TTC549 (cell line): ENCODE data around the gene FOXN3.
"Not testable (repeated sequence)": the region's sequence is repeated elsewhere in the genome, so short reads cannot be mapped to it uniquely, and the experiment has no call there.

ENCODE experiments used
- FAIRE-seq: peaks from 2 replicates; lab custom pipeline; 2012; peaks lifted over from hg19 to GRCh38; lab: Jason Lieb, UNC

FOXN3 gene

DNA sequence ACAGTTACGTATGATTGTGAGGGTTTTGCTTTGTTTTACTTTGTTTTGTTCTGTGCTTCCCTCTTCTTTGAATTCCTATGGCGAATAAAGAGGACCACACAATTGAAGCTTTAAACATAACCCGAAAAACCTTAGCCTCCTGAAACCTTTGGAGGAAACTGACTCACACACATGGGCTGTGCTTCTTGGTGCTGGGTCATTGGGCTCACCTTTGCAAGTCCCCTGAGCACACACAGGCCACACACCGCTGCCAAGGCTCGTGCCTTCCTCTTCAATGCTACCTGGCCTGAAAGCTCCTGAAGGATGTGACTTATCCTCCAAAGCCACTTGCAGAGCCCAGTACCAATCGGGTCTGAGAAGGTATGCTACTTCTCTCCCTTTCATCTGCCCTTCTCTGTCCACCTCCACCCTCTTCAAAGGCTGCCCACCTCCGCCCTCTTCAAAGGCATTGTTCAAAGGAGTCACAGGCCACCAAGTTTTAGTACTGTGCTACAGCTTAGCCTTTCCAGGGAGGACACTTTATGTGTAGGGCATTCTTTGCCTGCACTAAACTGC is 114.6 kb downstream of the FOXN3 start:
- FAIRE-seq: no peak

GRCh38 chr14:89299587-89299986 is 117.4 kb downstream of the FOXN3 start:
- FAIRE-seq: no peak

- FAIRE-seq: no peak
Measured at GRCh38 chr14:89298056-89298834, 118.8 kb downstream of the FOXN3 start.

DNA sequence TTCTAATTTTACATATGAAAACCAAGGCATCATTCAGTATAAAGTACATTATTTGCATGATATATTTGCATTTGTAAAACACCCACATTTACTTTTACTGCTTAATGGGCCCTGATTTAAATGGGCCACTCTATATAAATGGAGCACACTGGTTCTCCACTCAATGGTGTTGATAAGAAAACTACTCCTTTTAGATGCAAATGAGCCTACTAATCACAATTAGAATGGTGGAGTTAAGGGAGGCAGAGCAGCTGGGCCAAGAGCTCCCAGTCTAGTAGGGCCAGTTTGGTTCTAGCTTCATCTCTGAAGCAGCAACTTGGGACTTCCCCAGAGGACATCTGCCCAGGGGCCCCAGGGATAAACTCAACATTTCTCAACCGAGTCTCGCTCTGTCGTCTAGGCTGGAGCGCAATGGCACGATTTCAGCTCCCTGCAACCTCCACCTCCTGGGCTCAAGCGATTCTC is 120.7 kb downstream of the FOXN3 start:
- no peak for FAIRE-seq

DNA sequence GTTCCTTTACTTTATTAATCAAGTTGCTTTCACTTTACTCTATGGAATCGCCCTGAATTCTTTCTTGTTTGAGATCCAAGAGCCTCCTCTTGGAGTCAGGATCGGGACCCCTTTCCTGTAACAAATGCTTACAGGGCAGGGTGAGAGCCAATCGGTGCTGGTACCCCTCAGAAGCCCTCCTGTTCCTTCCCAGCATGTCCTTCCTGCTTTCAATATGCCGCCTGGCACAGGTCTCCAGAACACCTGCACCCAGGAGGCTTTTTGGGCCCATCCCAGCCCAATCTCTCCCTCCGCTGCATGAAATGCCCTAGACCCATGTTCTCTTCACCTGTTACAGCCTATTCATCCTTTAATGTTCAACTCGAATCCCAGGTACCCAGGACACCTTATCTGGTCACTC is 122.2 kb downstream of the FOXN3 start:
- FAIRE-seq: no peak

DNA sequence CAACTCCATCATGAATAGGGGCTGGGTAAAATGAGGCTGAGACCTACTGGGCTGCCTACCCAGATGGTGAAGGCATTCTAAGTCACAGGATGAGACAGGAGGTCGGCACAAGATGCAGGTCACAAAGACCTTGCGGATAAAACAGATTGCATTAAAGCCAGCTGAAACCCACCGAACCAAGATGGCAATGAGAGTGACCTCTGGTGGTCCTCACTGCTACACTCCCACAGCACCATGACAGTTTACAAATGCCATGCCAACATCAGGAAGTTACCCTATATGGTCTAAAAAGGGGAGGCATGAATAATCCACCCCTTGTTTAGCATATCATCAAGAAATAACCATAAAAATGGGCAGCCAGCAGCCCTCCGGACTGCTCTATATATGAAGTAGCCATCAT is 122.6 kb downstream of the FOXN3 start:
- FAIRE-seq: not testable (repeated sequence)

- no peak for FAIRE-seq
Measured at GRCh38 chr14:89294060-89294459, 123.0 kb downstream of the FOXN3 start.

GRCh38 chr14:89293314-89293916 is 123.6 kb downstream of the FOXN3 start:
- no peak for FAIRE-seq

- no peak for FAIRE-seq
Measured at GRCh38 chr14:89292579-89293313, 124.3 kb downstream of the FOXN3 start.

DNA sequence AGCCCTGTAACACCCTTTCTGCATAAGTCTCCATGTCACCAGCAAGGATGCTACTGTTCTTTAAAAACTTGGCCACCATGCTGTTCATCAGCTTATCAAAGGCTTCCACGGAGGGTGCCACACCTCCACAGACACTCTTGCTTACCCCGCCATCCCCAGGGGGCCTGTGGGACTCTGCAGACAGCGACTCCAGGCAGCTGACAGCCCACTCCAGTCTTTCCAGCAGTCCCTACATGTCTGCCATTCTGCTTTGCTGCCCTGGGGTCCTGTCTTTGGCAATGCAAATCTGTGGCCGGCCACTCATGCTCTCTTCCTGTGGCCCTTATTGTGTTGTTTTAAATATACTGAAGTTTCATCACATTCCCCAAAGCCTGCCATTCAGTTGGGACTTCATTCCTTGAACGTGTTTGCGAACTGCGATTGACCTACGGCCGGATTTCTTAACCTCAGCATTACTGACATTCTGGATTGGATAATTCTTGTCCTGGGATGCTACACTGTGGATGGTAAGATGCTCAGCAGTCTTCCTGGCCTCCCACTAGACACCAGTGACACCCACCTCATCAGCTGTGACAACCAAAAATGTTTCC is 125.6 kb downstream of the FOXN3 start:
- no peak for FAIRE-seq

- no peak for FAIRE-seq
Measured at GRCh38 chr14:89290813-89291212, 126.2 kb downstream of the FOXN3 start.

DNA sequence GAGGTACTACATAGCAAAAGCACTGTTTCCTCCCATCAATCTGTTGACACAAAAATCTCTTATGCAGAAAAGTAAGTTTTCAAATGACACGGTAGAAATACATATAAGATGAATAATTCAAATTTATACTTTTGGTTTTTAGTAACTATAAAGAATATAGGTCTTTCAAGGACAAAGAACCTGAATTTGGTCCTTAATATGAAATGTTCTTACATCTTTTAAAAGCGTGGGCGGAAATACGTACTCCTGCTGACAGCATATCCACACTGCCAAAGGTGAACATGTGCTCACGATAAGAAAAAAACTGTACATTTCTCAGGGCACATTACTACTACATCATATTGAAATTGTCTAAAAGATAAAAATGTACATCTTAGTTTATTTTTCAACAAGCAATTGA is 127.6 kb downstream of the FOXN3 start:
- no peak for FAIRE-seq

GRCh38 chr14:89288114-89288513 is 128.9 kb downstream of the FOXN3 start:
- FAIRE-seq: no peak

DNA sequence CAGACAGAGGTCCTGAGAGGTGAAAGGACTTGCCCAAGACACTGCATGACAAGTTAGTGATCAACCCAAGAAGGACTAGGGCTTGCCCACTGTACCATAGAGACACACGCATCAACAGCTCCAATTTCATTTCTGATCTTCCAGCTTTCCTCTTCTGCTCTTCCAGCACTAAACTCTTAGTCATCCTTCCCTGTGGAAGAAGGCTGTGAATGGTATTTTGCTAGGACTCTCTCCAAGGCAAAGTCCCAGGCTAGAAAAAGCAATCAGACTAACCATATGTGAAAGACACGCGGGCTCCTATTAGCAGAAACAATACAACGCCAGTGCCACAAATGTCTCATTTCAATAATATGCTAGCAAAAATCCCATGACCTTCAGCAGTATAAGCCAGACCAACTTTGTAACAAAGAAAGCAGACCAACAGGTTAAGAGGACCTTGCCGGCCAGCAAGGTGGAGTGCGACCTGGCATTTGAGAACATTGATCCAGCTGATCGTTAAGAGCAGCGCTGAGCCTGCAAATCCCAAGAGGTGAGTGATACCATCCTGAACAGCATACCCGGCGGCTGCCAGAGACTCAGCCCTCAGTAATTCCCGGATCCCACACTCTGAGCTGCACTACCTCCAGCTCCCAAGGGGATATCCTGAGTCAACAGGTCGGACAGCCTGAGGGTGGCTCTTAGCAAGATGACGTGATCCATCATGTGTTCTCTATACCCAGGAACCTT is 132.5 kb downstream of the FOXN3 start:
- FAIRE-seq: no peak

DNA sequence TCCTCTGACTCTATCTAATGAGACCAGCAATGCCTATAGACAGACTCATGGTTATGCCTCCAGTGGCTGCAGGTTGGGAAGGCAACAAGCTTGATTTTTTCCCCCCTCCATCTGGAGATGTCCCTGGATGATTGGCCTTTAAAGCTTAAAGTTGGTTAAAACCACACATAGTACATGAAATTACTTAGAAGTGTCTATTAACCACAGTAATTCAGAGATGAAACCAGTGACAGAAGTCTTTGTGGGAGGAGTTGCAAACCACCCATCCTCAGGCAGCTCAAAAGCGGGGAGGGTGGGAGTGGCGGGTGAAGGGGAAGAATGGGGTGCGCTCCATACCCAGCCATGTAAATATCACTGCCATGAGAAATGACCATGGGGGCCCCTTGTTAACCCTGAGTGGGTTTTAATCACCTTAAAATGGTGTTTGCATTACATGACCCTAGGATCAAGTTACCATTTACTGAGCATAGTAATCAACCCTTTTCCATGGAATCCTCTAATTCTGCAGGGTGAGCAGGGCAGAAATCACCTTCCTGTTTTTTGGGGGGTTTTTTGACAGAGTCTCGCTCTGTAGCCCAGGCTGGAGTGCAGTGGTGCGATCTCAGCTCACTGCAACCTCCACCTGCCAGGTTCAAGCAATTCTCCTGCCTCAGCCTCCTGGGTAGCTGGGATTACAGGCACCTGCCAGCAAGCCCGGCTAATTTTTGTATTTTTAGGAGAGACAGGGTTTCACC is 133.5 kb downstream of the FOXN3 start:
- no peak for FAIRE-seq

DNA sequence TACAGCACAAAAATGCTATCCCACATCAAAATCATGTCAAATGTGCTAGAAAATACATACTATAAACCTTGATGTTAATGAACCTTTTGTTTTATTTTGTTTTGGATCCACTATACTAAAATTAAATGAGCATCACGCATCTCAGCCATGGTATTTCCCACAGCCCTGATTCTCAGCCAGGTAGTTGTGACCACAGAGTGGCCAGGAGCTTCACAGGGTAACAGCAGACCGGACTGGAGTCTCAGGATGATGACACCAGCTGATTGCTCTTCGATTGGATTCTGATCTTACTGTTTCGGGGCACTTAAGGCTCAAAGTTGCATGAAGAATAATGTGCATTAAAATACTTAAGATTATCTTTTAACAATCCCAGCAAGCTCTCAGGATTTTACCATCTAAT is 134.8 kb downstream of the FOXN3 start:
- no peak for FAIRE-seq

- no peak for FAIRE-seq
Measured at GRCh38 chr14:89280600-89280999, 136.4 kb downstream of the FOXN3 start.

DNA sequence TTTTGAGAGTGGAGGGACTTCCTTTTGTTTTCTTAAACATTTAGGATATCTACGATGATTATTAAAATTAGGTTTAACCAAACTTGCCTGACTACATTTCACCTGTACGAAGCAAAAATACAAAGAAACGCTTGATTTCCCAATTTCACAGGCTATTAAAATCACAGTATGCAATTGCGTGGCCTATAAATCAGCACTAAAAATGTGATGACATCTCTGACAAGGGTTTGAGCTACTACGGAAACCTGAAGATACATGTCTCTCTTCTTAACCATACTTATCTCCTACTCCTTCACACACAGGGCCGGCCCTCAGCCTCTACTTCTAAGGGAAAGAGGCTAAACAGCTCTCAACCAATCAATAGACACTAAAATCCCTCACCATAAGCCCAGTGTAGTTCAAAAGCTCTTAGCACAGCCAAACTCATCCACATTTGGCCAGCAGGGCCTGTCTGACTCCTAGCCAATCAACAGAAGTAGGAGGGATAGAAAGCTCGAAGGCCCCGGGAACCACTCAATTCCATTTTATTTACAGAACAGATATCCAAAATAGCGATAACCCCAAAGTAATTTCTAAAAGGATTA is 137.3 kb downstream of the FOXN3 start:
- no peak for FAIRE-seq

- no peak for FAIRE-seq
Measured at GRCh38 chr14:89277203-89277602, 139.8 kb downstream of the FOXN3 start.

- no peak for FAIRE-seq
Measured at GRCh38 chr14:89276424-89276975, 140.5 kb downstream of the FOXN3 start.
